Suprapubic skin (tissue), 4 donors: ENCODE measurements around the gene NRP2. TPM values are rescaled to one million over a fixed set of nuclear protein-coding genes. Genes with fewer than 3 reads are reported as not detected.

Experiments
- DNase-seq, 2 donors: peaks; one replicate each; pipeline ENCODE4 v3.0.0-alpha.2; 2019; ENCODE audit warnings: low spot score in 2 of 2
- H3K27ac ChIP-seq: fragments of 200-600 bp; sonication (generic); one replicate; pipeline ENCODE4 v1.5.1; 2019
- H3K27me3 ChIP-seq: fragments of 200-600 bp; sonication (generic); one replicate; pipeline ENCODE4 v1.5.1; 2019
- H3K36me3 ChIP-seq: fragments of 200-600 bp; sonication (generic); one replicate; pipeline ENCODE4 v1.5.1; 2019
- H3K4me1 ChIP-seq: fragments of 200-600 bp; sonication (generic); one replicate; pipeline ENCODE4 v1.5.1; 2019
- H3K4me3 ChIP-seq: fragments of 200-600 bp; sonication (generic); one replicate; pipeline ENCODE4 v1.5.1; 2019; ENCODE audit warnings: mild to moderate bottlenecking
- H3K9me3 ChIP-seq: fragments of 200-600 bp; sonication (generic); one replicate; pipeline ENCODE4 v1.5.1; 2019
- CTCF ChIP-seq, 2 donors: fragments of 200-600 bp in 1 of 2; fragments of 450-650 bp in 1 of 2; sonication (generic) in 1 of 2; IDR thresholded peaks; one replicate each; pipeline ENCODE4 v1.5.1; 2016 to 2019; ENCODE audit warnings: antibody characterized with exemption in 2 of 2, mild to moderate bottlenecking in 1 of 2, moderate library complexity in 1 of 2
- EP300 ChIP-seq: sonication (generic); formaldehyde crosslinking; IDR thresholded peaks from one replicate; pipeline ENCODE4 v1.6.1; 2017; ENCODE audit warnings: antibody characterized with exemption
- POLR2A ChIP-seq, 2 donors: fragments of 450-650 bp; IDR thresholded peaks; one replicate each; pipeline ENCODE4 v1.6.1; 2017; ENCODE audit warnings: antibody characterized with exemption in 2 of 2, mild to moderate bottlenecking in 2 of 2, moderate library complexity in 2 of 2
- POLR2AphosphoS5 ChIP-seq, 3 donors: sonication (generic); formaldehyde crosslinking; IDR thresholded peaks; one replicate each; pipeline ENCODE4 v1.6.1; 2017; ENCODE audit warnings: antibody characterized with exemption in 3 of 3
- WGBS: methylation state at CpG from one replicate; pipeline ENCODE4 v1.1.5; 2018; 5-methylcytosine and 5-hydroxymethylcytosine counted together
- total RNA-seq, 4 donors: library from RNA; depleted of rRNA; stranded (reverse); fragments of >200 nt; gene quantifications; one replicate each; pipeline ENCODE4 v1.1.0, GENCODE V29; 2016

NRP2 gene
- total RNA-seq, 4 donors from 2014 or later = 3.4 to 8.9 (median 6.6) TPM

DNA sequence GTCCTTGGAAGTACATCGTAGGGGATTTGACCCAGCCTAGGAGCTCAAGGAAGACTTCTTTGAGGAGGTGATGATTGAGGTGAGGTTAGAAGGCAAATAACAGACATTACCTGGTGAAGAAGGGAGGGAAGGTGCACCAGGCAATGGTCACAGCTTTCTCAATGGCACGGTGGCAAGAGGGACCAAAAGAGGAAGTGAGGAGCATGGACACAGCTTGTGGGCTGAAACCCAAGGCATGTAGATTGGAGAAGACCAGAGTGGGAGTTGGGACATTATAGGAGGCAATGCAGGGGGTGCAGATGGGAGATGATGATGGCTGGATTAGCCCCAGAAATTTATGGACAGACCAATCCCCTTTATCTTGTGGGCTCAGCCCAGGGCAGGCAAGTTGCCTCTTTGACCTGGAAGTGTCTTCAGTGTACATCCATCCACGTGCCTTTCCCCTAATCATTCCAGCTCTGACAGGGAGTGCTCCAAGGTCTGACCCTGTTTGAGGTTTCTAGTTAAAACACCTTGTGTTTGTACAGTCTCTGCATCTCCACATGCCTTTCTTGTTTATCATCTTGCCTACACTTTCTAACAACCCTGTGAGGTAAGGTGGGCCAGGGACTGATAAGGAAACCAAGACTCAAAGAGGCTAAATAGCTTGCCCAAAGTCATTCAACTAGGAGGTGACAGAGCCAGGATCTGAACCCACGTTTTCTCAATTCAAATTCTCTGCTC lies 59.1 kb downstream of the NRP2 start:
- 89% methylated on average over 4 of the region's 4 CpGs for WGBS
- Histone ChIP-seq H3K36me3 (peaks cover 23% of the 10 kb centered on the region), H3K4me3 (no peak overlapping the region), H3K27me3 (no peaks in the 10 kb centered on the region), H3K9me3 (no peaks in the 10 kb centered on the region), H3K4me1 (peaks cover 4% of the 10 kb centered on the region), H3K27ac (no peak overlapping the region)
- no peak for TF ChIP-seq CTCF (IDR thresholded peaks at IDR 0.05)
- no peak for DNase-seq

DNA sequence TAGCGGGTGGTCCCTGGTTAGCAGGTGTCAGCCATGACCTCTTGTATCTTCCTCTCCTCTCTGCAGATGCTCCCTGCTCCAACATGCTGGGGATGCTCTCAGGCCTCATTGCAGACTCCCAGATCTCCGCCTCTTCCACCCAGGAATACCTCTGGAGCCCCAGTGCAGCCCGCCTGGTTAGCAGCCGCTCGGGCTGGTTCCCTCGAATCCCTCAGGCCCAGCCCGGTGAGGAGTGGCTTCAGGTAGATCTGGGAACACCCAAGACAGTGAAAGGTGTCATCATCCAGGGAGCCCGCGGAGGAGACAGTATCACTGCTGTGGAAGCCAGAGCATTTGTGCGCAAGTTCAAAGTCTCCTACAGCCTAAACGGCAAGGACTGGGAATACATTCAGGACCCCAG lies 60.8 kb downstream of the NRP2 start:
- no peak overlapping the region for H3K27ac ChIP-seq
- peaks cover 23% of the 10 kb centered on the region for H3K36me3 ChIP-seq
- TF ChIP-seq POLR2A (IDR thresholded peaks at IDR 0.05) (no peak), EP300 (no peak), CTCF (IDR thresholded peaks at IDR 0.05) (no peak), POLR2AphosphoS5 (IDR thresholded peaks at IDR 0.05) (no peak)
- DNase-seq = no peak
- H3K4me3 ChIP-seq = no peak overlapping the region
- H3K27me3 ChIP-seq = no peaks in the 10 kb centered on the region
- peaks cover 7% of the 10 kb centered on the region for H3K4me1 ChIP-seq
- H3K9me3 ChIP-seq = no peaks in the 10 kb centered on the region
- WGBS = 97% methylated on average over 11 of the region's 11 CpGs

DNA sequence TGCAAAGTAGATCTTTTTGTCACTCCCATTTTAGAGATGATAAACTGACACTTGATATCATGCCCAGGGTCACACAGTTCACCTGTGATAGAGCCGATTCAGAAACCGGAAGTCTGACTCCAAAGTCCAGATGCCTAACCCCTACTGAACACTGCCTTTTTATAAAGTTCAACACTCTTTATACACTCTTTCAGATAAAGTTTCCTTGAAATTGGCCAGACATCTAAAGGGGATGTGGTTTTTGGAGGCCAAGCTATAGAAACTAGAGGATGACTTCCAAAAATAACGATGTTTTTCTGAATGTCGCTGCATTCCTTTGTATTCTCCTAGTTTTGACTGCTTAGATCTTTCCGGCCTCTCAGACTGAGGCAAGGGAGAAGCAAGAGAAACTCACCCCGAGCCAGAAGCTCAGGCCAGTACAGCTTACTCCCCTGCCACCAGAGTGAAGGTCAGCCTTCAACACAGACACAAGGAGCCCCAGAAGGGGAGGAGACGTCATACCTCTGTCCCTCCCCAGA lies 61.8 kb downstream of the NRP2 start:
- no peak for DNase-seq
- TF ChIP-seq EP300 = no peak
- TF ChIP-seq POLR2A (IDR thresholded peaks at IDR 0.05) = no peak
- no peak for TF ChIP-seq CTCF (IDR thresholded peaks at IDR 0.05)
- no peak for TF ChIP-seq POLR2AphosphoS5 (IDR thresholded peaks at IDR 0.05)
- peaks cover 23% of the 10 kb centered on the region for H3K36me3 ChIP-seq
- no peaks in the 10 kb centered on the region for H3K9me3 ChIP-seq
- WGBS = 85% methylated on average over 7 of the region's 7 CpGs
- no peak overlapping the region for H3K27ac ChIP-seq
- H3K27me3 ChIP-seq = no peaks in the 10 kb centered on the region
- no peak overlapping the region for H3K4me3 ChIP-seq
- peaks cover 12% of the 10 kb centered on the region for H3K4me1 ChIP-seq

DNA sequence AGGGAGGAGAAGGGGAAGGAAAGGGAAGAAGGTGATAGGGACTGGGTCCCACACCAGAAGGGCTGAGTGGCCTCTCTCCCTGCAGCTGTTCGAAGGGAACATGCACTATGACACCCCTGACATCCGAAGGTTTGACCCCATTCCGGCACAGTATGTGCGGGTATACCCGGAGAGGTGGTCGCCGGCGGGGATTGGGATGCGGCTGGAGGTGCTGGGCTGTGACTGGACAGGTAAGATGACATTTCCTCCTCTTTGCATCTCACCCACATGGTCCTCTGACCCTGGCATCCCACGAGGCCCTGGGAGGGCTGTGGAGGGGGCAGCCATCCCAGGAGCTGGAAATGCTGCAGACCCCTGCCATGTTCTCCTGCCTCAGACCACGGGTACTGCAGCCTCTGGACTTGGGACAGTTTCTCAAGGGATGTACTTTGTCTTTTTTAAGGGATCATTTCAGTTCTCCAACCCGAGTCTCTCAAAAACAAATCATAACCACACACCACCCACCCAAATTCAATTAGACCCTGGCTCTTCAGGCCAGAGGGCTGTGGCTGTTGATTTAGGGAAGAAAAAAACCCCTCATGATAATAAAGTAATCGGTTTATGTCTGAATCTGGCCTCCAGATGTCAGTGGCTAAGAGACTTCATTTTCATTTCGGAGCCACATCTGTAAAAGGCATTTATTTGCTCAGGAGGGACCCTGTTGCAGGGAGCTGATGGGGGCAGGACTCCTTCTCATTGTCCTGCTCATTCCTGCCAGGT lies 63.5 kb downstream of the NRP2 start:
- WGBS = 84% methylated on average over 13 of the region's 14 CpGs
- DNase-seq = no peak
- peaks cover 12% of the 10 kb centered on the region for H3K4me1 ChIP-seq
- peaks cover 21% of the 10 kb centered on the region for H3K36me3 ChIP-seq
- H3K27me3 ChIP-seq = no peaks in the 10 kb centered on the region
- H3K27ac ChIP-seq = no peak overlapping the region
- no peaks in the 10 kb centered on the region for H3K9me3 ChIP-seq
- no peak overlapping the region for H3K4me3 ChIP-seq
- TF ChIP-seq EP300 (no peak), POLR2AphosphoS5 (IDR thresholded peaks at IDR 0.05) (no peak), CTCF (IDR thresholded peaks at IDR 0.05) (no peak), POLR2A (IDR thresholded peaks at IDR 0.05) (no peak)

GRCh38 chr2:205746420-205746785 lies 64.1 kb downstream of the NRP2 start:
- peaks cover 16% of the 10 kb centered on the region for H3K36me3 ChIP-seq
- WGBS = 40% methylated on average over 7 of the region's 7 CpGs
- no peaks in the 10 kb centered on the region for H3K9me3 ChIP-seq
- no peak overlapping the region for H3K27ac ChIP-seq
- no peak for DNase-seq
- TF ChIP-seq POLR2A (IDR thresholded peaks at IDR 0.05) (no peak), POLR2AphosphoS5 (IDR thresholded peaks at IDR 0.05) (no peak), EP300 (no peak), CTCF (IDR thresholded peaks at IDR 0.05) (no peak)
- no peak overlapping the region for H3K4me3 ChIP-seq
- H3K27me3 ChIP-seq = no peaks in the 10 kb centered on the region
- H3K4me1 ChIP-seq = peaks cover 12% of the 10 kb centered on the region
